Activated CD8-positive, alpha-beta T cell treated with anti-CD3 and anti-CD28 coated beads for 36 hours (primary cell): ENCODE measurements around the gene ANKS1B. TPM values are rescaled to one million over a fixed set of nuclear protein-coding genes. Genes with fewer than 3 reads are reported as not detected.

ENCODE experiments used
- ATAC-seq: fragments of 200-7000 bp; cut with Tn5 transposase; one replicate; pipeline ENCODE4 v1.10.0; 2021; ENCODE audit warnings: mild to moderate bottlenecking, moderate library complexity
- CTCF ChIA-PET: fragments of 350-600 bp; sonication (Branson Sonifier 250); formaldehyde crosslinking; loops from one replicate; lab custom pipeline; 2021; ENCODE audit warnings: antibody characterized with exemption; lab: Charles Lee
- POLR2A ChIA-PET: fragments of 350-600 bp; sonication (Branson Sonifier 250); formaldehyde crosslinking; loops from one replicate; lab custom pipeline; 2021; ENCODE audit warnings: antibody characterized with exemption; lab: Charles Lee
- DNase-seq: peaks from one replicate; pipeline ENCODE4 v3.0.0-alpha.2; 2020
- H3K27ac Mint-ChIP-seq: one replicate; pipeline ENCODE4 v1.8.0; 2021; ENCODE audit warnings: mild to moderate bottlenecking, mixed read lengths
- H3K27me3 Mint-ChIP-seq: one replicate; pipeline ENCODE4 v1.8.0; 2021; ENCODE audit warnings: mixed read lengths
- H3K36me3 Mint-ChIP-seq: one replicate; pipeline ENCODE4 v1.8.0; 2021; ENCODE audit warnings: low read depth, mixed read lengths
- H3K4me1 Mint-ChIP-seq: one replicate; pipeline ENCODE4 v1.8.0; 2021; ENCODE audit warnings: low read depth, mixed read lengths
- H3K4me3 Mint-ChIP-seq: one replicate; pipeline ENCODE4 v1.8.0; 2021; ENCODE audit warnings: mild to moderate bottlenecking, moderate library complexity, mixed read lengths
- H3K9me3 Mint-ChIP-seq: one replicate; pipeline ENCODE4 v1.8.0; 2021; ENCODE audit warnings: mixed read lengths
- CTCF ChIP-seq: fragments of 200-600 bp; IDR thresholded peaks from one replicate; pipeline ENCODE4 v1.8.0; 2022; ENCODE audit warnings: antibody characterized with exemption, mild to moderate bottlenecking
- intact Hi-C: fragments of 100-400 bp; cut with micrococcal nuclease; formaldehyde crosslinking; loops from one replicate; pipeline ENCODE4 v1.10.0; 2022
- total RNA-seq, 2 experiments: library from RNA; stranded (reverse); gene quantifications; one replicate each; pipeline ENCODE4 v1.2.3, GENCODE V29; 2021

The ANKS1B gene
- total RNA-seq, 2 experiments from 2014 or later = 0.54 TPM; not detected in 1

DNA sequence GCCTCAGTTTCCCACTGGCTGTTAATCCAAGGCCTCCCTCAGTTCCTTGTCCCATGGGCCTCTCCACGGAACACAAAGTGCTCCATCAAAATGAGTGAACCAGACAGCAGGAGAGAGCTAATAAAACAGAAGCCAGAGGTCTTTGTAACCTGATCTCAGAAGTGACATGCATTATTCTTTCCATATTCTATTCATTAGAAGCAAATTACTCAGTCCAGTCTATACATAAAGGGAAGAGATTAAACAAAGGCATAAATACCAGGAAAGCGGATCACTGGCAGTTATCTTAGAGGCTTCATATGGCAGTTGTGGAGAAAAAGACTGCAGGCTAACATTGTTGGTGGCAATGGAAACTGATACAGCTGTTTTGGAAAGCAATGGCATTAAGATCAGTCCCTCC lies 507.8 kb downstream of the ANKS1B start:
- ATAC-seq (no peak), DNase-seq (no peak)
- intact Hi-C loops = no loop called here
- Mint-ChIP-seq H3K36me3 (no peaks in the 10 kb centered on the region), H3K4me3 (no peak overlapping the region), H3K27ac (no peak overlapping the region), H3K9me3 (peaks cover 2% of the 10 kb centered on the region), H3K4me1 (no peaks in the 10 kb centered on the region), H3K27me3 (no peaks in the 10 kb centered on the region)
- CTCF ChIA-PET = no interaction called here
- POLR2A ChIA-PET = no interaction called here
- no peak for TF ChIP-seq CTCF

DNA sequence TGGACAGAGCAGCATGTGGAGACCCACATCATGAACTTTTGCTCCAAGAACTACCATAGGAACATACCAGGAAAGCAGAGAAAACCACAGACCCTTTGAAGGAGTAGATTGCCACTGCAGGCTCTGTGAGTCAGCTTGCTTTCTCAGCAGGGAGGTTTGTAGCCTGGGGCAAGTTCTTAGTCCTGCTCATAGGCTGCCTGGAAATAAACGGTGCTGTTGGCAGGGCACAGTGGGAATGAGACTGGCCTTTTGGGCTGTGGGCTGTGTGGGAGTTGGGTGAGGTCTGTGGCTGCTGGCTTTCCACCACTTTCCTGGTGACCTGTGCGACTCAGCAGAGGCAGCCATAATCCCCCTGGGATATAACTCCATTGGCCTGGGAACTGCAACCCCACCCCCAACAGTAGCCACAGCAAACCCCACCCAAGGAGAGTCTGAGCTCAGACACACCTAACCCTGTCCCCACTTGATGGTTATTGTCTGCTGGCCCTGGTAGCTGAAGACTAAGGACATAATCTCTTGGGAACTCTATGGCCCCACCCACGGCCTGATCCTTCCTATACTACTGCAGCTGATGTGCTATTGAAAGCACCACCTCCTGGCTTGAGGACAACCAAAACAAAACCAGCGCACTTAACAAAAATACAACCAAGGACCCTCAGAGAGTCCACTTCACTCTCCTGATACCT lies 529.2 kb downstream of the ANKS1B start:
- TF ChIP-seq CTCF = no peak
- intact Hi-C loops = no loop called here
- H3K27me3 Mint-ChIP-seq = no peaks in the 10 kb centered on the region
- no peaks in the 10 kb centered on the region for H3K36me3 Mint-ChIP-seq
- ChIA-PET POLR2A (no interaction called here), CTCF (no interaction called here)
- DNase-seq = no peak
- ATAC-seq = no peak
- peaks cover 27% of the 10 kb centered on the region for H3K9me3 Mint-ChIP-seq
- H3K4me1 Mint-ChIP-seq = no peaks in the 10 kb centered on the region
- no peak overlapping the region for H3K27ac Mint-ChIP-seq
- H3K4me3 Mint-ChIP-seq = no peak overlapping the region

DNA sequence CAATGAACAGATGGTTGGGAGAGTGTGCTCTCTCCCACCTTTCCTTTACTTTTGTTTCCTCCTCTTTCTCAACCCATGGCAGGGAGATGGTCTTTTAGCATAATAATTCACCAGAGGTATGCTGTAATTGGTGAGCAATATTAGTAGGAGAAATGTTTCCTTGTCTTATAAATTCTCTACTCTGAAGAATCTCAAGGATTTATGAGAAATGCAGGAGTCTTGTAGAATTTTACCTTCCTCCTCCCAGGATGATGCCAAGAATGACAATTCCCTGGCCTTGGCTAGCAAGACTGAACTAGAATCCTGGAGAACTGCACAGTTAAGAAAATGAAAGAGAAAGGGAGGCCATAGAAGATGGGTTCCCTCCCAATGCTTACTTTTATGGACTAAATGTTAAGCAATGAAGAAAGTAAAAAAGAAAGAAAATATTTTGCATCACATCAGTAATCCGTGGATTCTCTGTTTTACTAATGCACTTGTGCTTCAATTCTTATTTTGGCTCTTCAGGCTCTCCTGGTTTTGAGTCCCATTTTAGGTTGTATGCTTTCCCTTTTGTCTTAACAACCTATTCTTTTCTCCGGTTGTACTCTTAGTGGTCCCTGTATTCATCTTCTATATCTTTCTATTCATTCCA lies 530.1 kb downstream of the ANKS1B start:
- ChIA-PET POLR2A (no interaction called here), CTCF (no interaction called here)
- Mint-ChIP-seq H3K4me1 (no peaks in the 10 kb centered on the region), H3K27ac (no peak overlapping the region), H3K9me3 (peaks cover 24% of the 10 kb centered on the region), H3K36me3 (no peaks in the 10 kb centered on the region), H3K27me3 (no peaks in the 10 kb centered on the region), H3K4me3 (no peak overlapping the region)
- intact Hi-C loops = no loop called here
- DNase-seq (no peak), ATAC-seq (no peak)
- no peak for TF ChIP-seq CTCF

DNA sequence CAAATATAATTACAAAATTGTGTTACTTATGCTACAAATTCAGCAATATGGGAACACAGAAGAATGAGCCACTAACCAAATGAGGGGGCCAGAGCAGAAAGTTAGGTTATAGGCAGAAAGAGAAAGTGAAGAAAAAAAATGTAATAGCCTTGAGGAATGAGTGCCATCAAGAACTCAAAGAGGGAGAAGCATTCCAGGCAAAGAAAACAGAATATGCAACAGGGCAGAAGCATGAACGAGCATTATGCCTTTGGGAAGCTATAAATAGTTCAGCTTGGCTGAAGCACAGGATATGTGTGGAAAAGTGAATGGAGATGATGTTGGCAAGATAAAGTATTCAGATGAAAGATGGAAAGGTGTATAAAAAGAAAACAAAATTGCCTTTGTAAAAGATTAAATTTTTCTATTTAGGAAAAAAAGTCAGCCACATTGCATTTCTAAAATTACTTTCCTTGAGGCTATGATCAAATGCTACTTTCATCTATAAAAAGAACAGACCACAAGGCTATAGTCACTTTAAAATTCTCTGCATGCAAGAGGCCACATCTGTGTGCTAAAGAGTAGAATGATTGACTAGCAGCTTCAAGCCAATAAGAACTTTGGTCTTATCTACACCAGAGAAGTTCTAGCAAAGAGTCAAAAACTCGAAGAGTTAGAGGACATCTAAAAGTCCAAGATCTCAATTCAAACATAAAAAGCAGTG lies 530.7 kb downstream of the ANKS1B start:
- intact Hi-C loops = no loop called here
- no peaks in the 10 kb centered on the region for H3K27me3 Mint-ChIP-seq
- no peak for TF ChIP-seq CTCF
- no peak overlapping the region for H3K27ac Mint-ChIP-seq
- peaks cover 23% of the 10 kb centered on the region for H3K9me3 Mint-ChIP-seq
- POLR2A ChIA-PET = no interaction called here
- no peak overlapping the region for H3K4me3 Mint-ChIP-seq
- no peak for DNase-seq
- CTCF ChIA-PET = no interaction called here
- ATAC-seq = no peak
- H3K4me1 Mint-ChIP-seq = no peaks in the 10 kb centered on the region
- no peaks in the 10 kb centered on the region for H3K36me3 Mint-ChIP-seq

GRCh38 chr12:99450036-99450630 lies 534.6 kb downstream of the ANKS1B start:
- TF ChIP-seq CTCF = no peak
- H3K4me1 Mint-ChIP-seq = no peaks in the 10 kb centered on the region

More at GRCh38 chr12:99450036-99450630, 534.6 kb downstream of the ANKS1B start:
- POLR2A ChIA-PET = no interaction called here
- Mint-ChIP-seq H3K27ac (no peak overlapping the region), H3K9me3 (peaks cover 12% of the 10 kb centered on the region), H3K36me3 (no peaks in the 10 kb centered on the region), H3K27me3 (no peaks in the 10 kb centered on the region), H3K4me3 (no peak overlapping the region)
- intact Hi-C loops = no loop called here
- ATAC-seq (no peak), DNase-seq (no peak)
- CTCF ChIA-PET = no interaction called here
